Bronchial epithelial cell (primary cell): ENCODE measurements around the gene RGS3. TPM values are rescaled to one million over a fixed set of nuclear protein-coding genes. Genes with fewer than 3 reads are reported as not detected.

Source experiments
- DNase-seq: peaks from one replicate; pipeline ENCODE4 v3.0.0-alpha.2; 2010; ENCODE audit warnings: low read depth
- FAIRE-seq: peaks from 2 replicates; lab custom pipeline; 2011; peaks lifted over from hg19 to GRCh38; lab: Jason Lieb, UNC
- H3K27me3 ChIP-seq: 2 replicates; pipeline ENCODE4 v1.5.1; 2011; ENCODE audit warnings: low read length; ENCODE audit not compliant: control insufficient read depth, insufficient read depth
- H3K36me3 ChIP-seq: 2 replicates; pipeline ENCODE4 v1.5.1; 2011; ENCODE audit warnings: low read length; ENCODE audit not compliant: control insufficient read depth, insufficient read depth
- H3K4me3 ChIP-seq: 2 replicates; pipeline ENCODE4 v1.5.1; 2011; ENCODE audit warnings: mild to moderate bottlenecking, low read depth, low read length, control low read depth
- CTCF ChIP-seq: IDR thresholded peaks from 2 replicates; pipeline ENCODE4 v1.5.1; 2011; ENCODE audit warnings: mild to moderate bottlenecking, moderate library complexity, low read length, control low read depth, inconsistent platforms; ENCODE audit not compliant: insufficient read depth, severe bottlenecking
- total RNA-seq: library from RNA; depleted of rRNA; stranded (reverse); fragments of >200 nt; gene quantifications from 2 replicates; pipeline ENCODE4 v1.2.1, GENCODE V29; 2014

RGS3 gene
- total RNA-seq, 1 donor from 2014 or later = 22.1 TPM

DNA sequence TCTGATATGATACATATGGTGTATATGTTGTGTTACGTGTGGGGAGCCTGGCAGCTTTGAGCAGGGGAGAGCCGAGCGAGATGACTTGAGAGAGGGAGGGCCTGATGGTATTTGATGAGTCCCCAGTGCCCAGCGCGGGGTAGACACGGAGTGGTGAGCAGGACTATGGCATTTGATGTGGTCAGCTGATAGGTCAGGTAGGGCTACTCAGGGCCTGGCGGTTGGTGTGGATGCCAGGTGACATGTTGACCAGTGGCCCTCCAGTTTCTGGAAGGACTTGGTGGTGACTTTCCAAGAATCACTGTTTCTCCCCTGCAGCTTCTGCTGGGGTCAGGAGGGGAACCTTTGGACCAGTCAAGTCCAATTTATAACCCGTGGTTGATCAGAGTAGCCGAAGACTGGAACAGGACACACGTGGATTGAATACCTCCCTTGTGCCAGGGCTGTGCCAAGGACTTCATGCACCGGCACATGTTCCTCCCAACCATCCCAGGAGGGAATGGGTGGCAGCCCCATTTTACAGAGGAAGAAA, 148.8 kb downstream of the RGS3 start:
- no peak for DNase-seq
- FAIRE-seq = no peak
- Histone ChIP-seq H3K4me3 (no peak overlapping the region), H3K27me3 (no peaks in the 10 kb centered on the region), H3K36me3 (no peaks in the 10 kb centered on the region)
- TF ChIP-seq CTCF = no peak

DNA sequence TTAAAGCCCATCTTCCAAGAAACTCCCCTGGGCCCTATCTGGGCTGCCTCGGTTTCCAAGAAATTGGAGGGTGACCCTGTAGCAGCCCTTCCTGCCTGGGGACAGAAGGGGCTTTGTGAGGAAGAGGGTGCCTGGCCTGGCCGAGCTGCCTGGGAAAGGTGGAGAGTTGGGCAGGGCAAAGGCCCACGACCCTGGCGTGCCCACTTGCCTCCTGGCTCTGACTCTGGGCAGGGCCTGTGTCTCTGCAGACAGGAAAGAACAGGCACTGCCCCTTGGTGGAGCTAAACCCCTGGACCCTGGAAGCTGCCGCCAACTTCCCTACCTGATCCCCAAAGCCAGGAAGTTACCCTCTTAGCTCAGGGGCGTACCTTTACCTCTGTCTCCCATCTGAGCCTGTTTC, 149.3 kb downstream of the RGS3 start:
- Histone ChIP-seq H3K36me3 (no peaks in the 10 kb centered on the region), H3K27me3 (no peaks in the 10 kb centered on the region), H3K4me3 (no peak overlapping the region)
- FAIRE-seq = no peak
- DNase-seq = no peak
- TF ChIP-seq CTCF = no peak

- no peaks in the 10 kb centered on the region for H3K36me3 ChIP-seq
- no peak for DNase-seq
- FAIRE-seq = peak; percentile 93
- H3K27me3 ChIP-seq = no peaks in the 10 kb centered on the region
- H3K4me3 ChIP-seq = no peak overlapping the region
- TF ChIP-seq CTCF = no peak
These were observed 150.4 kb downstream of the RGS3 start for GRCh38 chr9:113613815-113614413.

GRCh38 chr9:113614843-113615648, 151.5 kb downstream of the RGS3 start:
- Histone ChIP-seq H3K27me3 (no peaks in the 10 kb centered on the region), H3K4me3 (no peak overlapping the region), H3K36me3 (no peaks in the 10 kb centered on the region)
- no peak for TF ChIP-seq CTCF
- no peak for FAIRE-seq
- DNase-seq = no peak

DNA sequence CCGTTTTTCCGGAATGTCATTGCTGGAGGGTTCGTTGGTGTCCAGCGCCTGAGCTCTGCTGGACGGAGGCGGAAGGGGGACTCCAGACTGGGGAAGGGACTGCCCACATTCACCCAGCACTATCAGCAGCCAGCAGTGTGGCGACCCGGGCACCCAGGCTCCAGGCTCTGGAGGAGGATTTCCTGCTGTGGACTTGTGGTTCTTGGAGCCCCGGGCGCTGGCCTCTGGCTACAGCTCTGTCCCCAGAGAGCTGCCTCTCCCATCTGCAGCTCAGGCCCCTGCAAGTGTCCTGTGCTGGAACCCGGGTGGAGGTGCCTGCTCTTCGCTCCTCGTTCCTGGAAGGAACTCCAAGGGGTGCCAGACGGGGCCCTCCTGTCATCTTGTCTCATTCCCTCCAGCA, 152.6 kb downstream of the RGS3 start:
- FAIRE-seq = no peak
- no peak overlapping the region for H3K4me3 ChIP-seq
- no peaks in the 10 kb centered on the region for H3K27me3 ChIP-seq
- no peak for TF ChIP-seq CTCF
- DNase-seq = no peak
- H3K36me3 ChIP-seq = no peaks in the 10 kb centered on the region
